Nucleus accumbens (tissue), 56 donors: ENCODE results near the gene MRPL10.

Experiments used
- DNase-seq, 56 donors: peaks; one replicate each; lab custom pipeline; 2025; lab: John Stamatoyannopoulos, UW

Gene MRPL10

DNA sequence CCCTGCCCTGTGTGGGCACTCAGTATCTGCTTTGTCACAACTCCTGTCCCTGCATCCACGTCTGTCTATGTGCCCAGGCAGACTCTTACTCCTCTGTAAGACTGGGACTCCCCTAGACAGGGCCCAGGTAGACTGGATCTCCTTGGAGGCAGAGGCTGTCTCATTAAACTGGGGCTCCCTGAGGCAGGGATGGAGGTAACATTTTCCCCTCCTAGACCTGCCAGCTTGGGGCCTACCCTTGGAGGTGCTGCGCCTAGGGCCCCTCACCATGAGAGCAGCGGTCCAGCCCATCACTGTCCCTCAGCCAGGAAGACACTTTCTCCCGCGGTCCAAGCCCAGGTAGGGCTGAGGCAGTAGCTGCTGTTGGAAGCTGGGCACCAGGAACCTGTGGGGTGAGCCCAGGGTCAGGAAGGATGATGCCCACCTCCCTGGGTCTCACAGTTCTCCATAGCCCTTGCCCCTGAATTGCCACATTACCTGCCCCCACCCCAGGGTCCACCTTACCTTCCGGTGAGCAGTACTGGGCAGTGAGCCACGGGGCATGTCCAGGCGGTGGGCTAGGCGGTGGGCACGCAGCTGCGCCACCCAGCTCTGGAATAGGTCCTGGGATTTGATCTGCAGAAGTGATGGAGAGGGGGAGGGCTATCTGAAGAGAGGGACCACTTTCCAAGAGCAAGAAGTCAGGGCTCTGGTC, 13.2 kb downstream of the MRPL10 start:
- DNase-seq, result no peak

DNA sequence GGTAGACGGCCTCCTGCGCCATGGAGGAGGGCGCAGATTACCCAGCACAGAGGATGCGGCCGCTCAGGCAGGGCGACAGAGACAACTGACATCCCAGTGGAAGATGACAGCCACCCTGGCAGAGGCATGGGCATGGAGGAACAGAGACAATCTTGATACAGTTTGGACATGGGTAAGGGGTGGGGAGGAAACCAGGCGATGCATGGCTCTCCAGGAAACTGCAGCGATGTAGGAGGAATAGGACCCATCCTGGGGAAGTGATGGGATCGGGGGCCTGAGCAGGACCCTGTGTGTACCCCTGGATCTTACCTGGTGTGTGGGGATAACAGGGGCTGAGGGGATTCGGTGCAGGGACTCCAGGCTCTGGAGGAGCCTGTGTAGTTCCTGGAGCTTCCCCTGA, 14.4 kb downstream of the MRPL10 start:
- no peak for DNase-seq

DNA sequence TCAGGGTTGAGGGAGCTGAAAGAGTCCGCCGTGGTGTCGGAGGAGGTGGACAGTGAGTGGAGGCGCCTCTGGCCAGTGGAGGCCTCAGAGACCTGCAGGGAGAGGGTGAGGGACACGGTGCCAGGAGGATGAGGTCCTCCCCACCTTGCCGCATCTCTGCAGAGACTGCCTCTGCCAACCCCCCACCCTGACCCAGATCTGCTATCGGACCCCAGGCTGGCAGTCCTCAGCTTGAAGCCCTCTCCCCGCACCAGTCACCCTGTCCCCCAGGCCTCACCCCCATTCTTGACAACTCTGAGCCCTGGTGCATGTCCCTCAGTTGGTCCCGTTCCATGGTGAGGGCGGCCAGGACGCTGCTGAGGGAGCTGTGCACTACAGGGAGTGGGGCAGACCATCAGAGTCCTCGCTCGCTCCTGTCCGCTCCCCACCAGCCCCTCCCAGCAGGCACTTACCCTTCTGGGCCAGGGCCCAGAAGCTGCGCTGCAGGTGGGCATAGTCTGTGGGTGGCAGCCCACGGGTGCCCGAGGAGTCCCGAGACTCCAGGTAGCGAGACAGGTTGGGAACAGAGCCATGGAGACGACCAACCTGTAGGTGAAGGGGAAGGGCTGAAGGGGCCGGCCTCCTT, 15.1 kb downstream of the MRPL10 start:
- no peak for DNase-seq

DNA sequence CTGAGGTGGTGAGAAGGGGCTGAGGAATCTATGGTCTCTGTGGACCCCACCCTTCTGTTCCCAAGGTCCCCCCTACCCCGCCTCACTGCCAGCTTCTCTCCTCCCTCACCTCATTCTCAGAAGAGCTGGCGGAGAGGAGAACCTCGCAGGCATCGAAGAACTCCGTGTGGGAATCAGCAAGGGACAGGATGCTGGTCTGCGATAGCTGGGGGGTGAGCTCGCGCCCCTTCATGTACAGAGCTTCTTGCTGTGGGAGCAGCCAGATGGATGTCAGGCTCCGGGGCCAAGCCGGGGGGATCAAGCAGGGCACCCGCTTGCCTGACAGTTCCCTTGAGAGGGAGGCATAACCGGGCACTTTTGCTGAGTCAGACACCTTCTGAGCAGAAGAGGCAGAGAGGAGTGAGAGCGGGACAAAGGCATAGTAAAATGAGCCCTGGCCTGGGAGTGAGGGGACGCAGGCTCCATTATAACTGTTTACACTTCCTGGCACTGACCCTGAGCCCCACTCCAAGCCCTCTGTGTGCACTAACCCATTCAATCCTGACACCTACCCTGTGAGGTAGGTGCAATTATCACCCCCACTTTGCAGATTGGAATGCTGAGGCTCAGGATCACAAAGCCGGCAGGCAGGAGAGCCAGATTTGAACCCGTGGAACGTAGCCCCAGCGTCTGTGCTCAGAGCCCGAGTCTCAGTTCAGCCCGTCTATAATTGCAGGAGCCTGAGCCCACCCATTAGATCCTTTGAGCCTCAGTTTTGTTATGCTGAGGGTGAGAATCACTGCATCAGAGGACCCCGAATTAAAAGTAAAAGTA, 16.0 kb downstream of the MRPL10 start:
- no peak for DNase-seq

DNA sequence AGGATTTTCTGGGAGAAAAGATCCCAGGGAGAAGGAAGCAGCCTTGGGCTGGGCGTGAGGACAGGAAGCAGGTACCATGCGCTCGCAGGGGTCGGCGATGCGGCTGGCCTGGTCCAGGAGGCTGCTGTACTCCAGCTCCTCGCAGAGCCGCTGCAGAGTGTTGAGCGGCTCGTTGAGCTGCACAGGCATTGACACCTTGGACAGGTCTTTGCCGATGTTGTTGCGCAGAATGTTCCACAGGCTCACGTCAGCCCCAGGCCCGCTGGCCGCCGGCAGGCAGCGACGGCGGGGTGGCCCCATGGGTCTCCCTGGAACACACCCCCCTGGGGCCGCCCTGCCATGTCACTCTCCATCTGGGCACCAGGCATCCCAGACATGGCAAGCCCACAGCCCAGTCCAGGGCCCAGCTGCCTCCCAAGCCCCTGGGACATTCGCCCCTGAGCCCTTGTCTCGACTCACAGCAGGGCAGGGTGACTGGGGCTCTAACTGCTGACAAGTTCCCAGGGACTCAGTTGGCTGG, 17.8 kb downstream of the MRPL10 start:
- DNase-seq, result no peak

DNA sequence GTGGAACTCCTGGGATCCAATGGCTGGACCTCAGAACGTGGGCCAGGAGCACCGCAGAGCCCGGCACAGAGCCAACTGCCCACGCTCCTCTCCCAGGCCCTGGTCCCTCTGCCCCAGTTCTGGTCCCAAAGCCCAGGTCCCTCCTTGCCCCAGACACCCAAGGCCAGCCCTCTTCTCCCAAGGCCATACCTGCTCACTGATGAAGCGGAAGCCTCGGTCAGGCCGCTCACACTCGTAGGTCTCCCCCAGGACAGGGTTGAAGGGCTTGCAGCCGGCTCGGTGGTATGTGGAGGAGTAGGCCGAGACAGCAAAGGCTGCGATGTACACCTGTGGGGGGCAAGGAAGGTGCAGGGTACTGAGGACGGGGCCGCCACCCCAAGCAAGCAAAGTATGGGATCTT, 18.3 kb downstream of the MRPL10 start:
- DNase-seq, result no peak

DNA sequence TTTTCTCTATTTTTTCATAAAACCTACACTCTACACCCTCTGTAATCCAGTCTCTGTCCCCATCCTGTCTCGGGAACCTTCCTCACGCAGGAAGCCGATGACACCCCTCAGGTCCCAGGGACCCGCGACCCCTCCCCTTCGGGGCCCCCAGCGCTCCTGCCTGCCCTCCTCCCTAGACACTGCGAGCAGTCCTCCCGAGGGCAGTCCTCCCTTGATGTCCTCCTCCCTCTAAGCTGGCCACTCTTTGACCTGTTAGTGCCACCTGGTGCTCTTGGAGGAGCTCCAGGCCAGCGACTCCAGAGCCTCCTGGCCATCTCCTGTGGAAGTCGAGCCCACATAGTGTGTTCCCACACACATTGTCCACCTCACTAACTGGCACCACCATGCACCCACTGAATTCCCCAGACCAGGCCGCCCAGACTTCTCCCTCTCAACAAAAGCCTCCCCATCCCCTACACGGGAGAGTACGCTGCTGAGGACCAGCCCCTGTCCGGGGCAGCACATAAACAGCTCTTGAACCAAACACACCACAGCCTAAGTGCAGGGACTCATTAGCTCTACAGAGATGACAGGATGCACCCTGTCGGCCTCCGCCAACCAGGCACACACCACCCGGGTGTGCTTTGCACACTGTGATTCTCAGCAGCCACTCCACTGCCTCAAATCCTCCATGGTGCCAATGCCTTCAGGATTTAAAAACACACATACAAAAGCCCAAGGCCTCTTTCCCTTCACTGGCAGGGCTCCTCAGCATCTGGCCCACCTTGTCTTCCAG, 19.0 kb downstream of the MRPL10 start:
- no peak for DNase-seq

DNA sequence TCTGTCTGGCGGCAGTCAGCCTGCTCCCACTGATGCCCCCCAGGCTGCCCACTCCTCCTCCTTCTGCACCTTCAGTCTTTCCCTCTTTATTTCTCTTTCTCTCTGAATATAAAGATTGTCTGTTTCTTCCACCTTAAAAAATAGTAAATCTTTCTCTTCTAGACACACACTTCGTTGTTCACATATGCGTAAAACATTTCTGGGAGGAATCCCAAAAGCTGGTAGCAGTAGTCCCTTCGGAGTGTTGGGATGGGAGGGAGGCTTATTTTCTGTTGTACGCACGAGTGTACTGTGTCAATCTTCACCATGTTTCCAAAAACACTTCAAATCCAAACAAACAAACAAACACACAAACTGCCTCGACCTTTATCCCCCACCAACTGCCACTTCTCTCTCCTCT, 19.6 kb downstream of the MRPL10 start:
- no peak for DNase-seq

DNA sequence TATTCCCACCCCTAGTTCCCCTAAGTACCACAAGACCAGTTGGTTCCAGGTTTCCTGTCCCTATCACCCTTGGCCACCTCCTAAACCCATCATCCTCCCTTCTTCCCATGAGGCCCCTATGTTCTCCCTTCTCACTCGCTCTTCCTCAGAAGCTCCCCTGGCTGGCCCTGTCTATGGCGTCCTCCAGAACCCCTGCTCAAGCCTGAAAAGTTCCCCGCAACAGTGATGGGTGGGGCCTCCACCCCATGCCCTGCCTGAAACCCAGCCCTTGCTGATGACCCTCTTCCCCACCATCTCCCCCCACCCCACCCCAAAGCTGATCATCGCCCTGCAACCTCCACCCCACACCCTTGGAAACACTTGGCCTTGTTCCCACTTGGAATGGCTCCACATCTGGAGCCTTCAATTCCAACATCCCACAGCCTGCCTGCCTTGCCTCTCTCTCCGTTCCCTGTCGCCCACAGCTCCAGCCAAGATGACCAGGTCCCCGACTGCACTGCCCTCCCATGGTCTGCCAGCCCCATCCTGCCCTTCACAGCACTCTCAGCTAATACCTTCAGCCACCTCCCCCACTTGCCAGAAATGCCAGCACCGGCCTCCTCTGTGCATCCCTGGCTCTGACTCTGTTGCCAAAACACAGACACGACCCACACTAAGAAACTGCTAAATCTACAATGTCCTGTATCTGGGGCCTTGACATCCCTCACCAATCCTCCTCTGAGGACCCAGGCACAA, 20.3 kb downstream of the MRPL10 start:
- no peak for DNase-seq

DNA sequence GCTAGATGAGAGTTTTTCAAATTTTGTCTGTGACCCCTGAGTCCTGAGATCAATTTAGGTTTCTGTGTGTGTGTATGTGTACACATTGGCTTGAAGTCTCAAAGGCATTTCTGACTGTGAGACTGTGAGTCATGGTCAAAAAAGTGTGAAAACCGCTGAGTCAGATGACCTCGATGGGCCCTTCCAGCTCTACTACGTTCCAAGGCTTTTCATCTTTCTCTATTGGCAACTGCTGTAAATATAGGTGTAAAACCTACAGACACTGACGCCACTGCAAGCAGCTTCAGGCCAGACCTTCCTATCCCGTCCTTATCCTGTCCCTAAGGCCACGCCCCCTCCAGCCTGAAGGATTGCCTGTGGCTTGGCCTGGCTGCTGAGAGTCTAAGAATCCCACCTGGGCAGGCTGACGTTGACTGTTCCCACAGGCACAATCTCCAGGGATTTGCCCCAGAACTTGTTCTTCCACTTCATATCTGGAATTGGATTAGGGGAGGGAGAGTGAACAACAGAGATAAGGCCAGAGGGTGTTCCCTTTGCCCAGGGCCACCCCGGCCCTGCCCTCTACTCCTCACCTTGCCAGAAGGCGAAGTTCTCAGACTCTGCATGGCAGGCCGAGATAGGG, 21.0 kb downstream of the MRPL10 start:
- DNase-seq, result no peak

DNA sequence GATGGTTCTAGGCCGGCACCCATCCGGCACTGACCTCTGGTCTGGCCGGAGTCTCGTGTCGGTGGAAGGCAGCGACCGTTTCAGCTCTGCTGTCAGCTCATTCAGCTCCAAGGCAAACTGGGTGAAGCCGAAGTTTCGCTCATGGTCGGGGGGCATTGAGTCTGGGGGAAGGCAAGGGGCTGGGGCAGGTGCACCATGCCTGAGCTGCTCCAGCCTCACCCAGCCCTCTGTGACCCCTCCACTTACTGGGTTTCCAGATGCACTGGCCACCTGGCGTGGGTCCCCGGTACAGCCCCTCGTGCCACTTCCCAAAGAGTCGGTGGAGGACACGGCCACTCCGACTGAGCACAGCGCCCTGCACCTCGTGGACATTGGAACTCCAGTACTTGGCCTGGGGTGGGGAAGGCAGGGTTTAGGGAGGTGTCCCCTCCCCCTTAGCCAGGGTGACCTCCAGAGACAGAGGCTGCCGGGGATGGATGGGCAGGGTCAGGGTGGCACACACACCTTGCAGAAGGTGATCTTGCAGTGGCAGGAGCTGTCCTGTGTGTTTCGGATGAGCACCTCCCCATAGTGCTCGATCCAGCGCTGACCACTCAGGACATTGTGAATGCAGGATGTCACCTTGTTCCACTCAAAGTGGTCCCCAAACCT, 22.4 kb downstream of the MRPL10 start:
- DNase-seq, result no peak

DNA sequence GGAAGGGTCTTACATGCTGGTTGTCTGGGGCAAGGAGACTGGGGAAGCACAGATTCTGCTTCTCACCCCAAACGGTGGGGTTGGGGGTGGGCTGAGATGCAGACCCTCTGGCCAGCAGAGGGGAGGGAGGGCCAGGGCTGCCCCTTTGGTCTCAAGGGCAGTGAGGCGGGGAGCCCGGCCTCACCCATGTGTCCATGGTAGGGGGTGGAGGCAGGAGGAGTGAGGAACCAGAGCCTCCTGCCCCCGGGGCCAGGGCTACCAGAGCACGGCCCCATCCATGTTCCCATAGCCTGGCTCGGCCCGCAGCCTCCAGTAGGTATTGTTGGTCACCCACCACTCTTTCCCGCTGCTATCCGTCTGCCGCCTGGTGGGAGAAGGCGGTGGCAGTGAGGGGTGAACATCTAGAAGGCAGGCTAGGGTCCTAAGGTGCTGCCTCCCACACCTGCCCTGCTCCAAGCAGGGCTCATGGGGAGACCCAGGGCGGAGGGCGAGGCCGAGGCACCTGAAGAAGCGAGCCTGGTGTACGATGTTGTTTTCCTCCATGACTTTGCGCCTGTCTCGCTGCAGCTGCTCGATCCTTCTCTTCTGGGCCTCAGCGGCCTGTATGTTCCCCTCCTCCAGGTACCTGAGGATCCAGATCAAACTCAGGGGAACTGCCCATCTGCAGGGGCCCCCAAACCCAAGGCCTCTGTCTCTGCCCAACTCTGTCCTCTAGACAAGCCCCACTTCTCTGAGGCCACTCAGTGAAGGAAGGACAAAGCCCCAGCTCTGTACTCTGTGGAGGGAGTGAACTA, 23.1 kb downstream of the MRPL10 start:
- no peak for DNase-seq

DNA sequence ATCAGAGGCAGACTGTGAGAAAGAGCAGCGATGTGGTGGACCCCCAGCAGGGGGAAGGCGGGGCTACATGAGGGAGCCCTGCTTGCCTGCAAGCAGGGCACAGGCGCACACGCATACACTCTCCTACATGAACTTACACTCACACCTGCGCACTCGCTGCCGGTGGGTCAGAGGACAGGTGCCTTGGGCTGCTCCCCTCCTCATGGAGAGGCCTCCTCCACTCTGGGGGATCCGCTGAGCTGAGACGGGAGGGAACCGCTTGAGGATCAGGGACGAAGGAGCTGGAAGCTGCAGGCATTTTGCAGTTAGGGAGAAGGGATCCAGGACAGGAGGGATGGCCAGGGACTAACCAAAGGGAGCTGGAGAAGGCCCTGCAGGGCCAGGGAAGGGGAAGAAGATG, 23.9 kb downstream of the MRPL10 start:
- DNase-seq, result no peak

DNA sequence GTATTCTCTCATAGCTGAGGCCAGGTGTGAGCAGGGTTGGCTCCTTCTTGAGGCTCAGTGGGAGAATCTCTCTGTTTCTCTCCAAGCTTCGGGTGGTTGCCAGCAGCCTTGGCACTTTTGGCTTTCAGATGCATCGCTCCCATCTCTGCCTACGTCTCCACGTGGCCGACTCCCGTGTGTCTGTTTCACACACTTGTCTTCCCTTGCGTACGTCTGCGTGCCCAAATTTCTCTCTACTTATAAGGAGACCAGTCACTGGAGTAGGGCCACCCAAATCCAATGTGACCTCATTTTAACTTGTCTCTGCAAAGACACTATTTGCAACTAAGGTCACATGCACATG, 24.5 kb downstream of the MRPL10 start:
- no peak for DNase-seq

DNA sequence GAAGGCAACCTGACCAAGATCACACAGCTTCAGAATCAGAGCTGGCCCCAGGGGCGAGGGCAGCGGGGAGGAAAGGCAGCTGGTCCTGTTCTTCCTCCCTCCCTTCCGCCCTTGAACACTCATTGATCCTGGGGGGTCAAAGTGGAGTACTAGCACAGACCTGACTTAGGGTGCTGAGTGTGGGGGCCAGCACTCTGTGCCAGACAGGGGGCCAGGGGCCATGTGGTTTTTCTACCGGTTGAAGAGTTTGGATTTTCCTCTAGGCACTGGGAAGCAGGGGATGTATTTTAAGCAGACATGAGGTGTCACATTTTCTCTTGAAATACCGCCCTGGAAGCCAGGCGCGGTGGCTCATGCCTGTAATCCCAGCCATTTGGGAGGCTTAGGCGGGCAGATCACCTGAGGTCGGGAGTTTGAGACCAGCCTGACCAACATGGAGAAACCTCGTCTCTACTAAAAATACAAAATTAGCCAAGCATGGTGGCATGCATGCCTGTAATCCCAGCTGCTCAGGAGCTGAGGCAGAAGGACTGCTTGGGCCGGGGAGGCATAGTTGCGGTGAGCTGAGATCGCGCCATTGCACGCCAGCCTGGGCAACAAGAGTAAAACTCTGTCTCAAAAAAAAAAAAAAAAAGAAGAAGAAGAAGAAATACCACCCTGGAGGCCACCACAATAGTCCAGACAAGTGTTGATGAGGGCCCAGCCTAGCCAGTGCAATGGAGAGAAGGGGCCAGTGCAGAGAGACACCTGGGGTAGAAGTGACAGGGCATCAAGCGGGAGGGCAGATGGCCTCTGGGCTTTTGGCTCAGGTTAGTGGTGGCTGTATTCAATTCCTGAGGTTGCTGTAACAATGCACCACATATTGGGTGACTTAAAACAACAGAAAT, 25.1 kb downstream of the MRPL10 start:
- no peak for DNase-seq

DNA sequence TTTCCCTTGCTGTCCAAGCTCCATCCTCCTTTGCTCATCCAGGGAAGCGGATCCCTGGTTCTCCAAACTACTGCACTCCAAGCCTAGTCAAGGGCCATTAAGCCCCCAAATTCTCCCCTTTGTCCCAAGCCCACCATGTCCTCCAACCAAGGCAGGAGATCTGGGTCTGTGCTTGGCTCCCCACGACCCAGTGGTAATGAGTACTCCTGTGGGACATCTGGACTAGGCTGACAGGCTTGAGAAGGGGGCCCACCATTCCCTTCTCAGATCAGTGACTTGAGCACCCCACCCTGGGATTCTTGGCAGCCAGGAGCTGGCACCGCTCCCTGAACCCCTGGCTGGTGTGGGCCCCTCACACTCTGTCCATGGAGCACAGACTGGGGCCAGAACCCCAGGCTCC, 26.9 kb downstream of the MRPL10 start:
- DNase-seq, result no peak

DNA sequence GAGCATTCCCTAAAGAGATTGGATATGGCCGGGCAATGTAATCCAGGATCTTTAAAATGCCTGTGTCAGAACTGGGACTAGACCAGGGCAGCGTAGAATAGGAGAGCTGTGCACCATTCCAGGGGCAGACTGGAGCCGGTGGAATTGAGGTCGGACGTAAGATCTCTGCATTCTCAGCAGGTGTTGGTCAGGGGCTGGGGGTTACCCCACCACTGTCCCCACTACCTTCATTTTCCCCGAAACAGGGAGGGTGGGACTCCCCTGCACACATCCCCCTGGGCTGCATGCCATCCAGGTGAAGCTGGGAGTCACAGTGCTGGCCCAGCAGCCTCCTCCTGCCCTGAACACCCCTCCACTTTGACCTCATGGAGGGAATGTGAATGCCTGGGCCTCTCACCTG, 27.6 kb downstream of the MRPL10 start:
- no peak for DNase-seq
